NCI-H446 treated with DMSO at 0.1 percent for 48 hours (cell line): ENCODE results near the gene PDF.
"Not testable (repeated sequence)": the region's sequence is repeated elsewhere in the genome, so short reads cannot be mapped to it uniquely, and the experiment has no call there.

Source experiments
- DNase-seq: peaks from one replicate; lab custom pipeline; 2025; lab: John Stamatoyannopoulos, UW

Gene PDF

GRCh38 chr16:69330286-69331109 lies at the start of gene PDF:
PDF (minus strand) TSS chr16:69330588; CDS start chr16:69330570, 18 bp downstream.
- peak; percentile 65 for DNase-seq

- DNase-seq: no peak
Measured at GRCh38 chr16:69378760-69379159, 48.4 kb upstream of the PDF start.

- no peak for DNase-seq
Measured at GRCh38 chr16:69378036-69378435, 47.6 kb upstream of the PDF start.

GRCh38 chr16:69376393-69377059 lies 46.1 kb upstream of the PDF start:
- DNase-seq: no peak

GRCh38 chr16:69373019-69373418 lies 42.6 kb upstream of the PDF start:
- no peak for DNase-seq

GRCh38 chr16:69371564-69371963 lies 41.2 kb upstream of the PDF start:
- DNase-seq: no peak

GRCh38 chr16:69368866-69369265 lies 38.5 kb upstream of the PDF start:
- no peak for DNase-seq

- no peak for DNase-seq
Measured at GRCh38 chr16:69367980-69368379, 37.6 kb upstream of the PDF start.

- no peak for DNase-seq
Measured at GRCh38 chr16:69366431-69366830, 36.0 kb upstream of the PDF start.

GRCh38 chr16:69365901-69366300 lies 35.5 kb upstream of the PDF start:
- DNase-seq: no peak

GRCh38 chr16:69364088-69364487 lies 33.7 kb upstream of the PDF start:
- no peak for DNase-seq

- DNase-seq: no peak
Measured at GRCh38 chr16:69363281-69363717, 32.9 kb upstream of the PDF start.

GRCh38 chr16:69360070-69360469 lies 29.7 kb upstream of the PDF start:
- not testable (repeated sequence) for DNase-seq

- DNase-seq: no peak
Measured at GRCh38 chr16:69351309-69352027, 21.1 kb upstream of the PDF start, which contains the start of gene TMED6. TMED6 (minus strand) TSS chr16:69351786; CDS start chr16:69351753, 33 bp downstream.

- no peak for DNase-seq
Measured at GRCh38 chr16:69350536-69351133, 20.2 kb upstream of the PDF start.

GRCh38 chr16:69349536-69349935 lies 19.1 kb upstream of the PDF start:
- DNase-seq: no peak

- DNase-seq: no peak
Measured at GRCh38 chr16:69348222-69348621, 17.8 kb upstream of the PDF start.

GRCh38 chr16:69346683-69347082 lies 16.3 kb upstream of the PDF start:
- no peak for DNase-seq

- DNase-seq: no peak
Measured at GRCh38 chr16:69345923-69346322, 15.5 kb upstream of the PDF start.

- DNase-seq: no peak
Measured at GRCh38 chr16:69344171-69344570, 13.8 kb upstream of the PDF start.

GRCh38 chr16:69340095-69340644 lies 9.8 kb upstream of the PDF start:
- DNase-seq: no peak
